ENCODE data around the gene COX4I1.

COX4I1 gene

GRCh38 chr16:85844169-85844481, 44.6 kb downstream of the COX4I1 start:
- no peak for DNase-seq

GRCh38 chr16:85844786-85845185, 45.3 kb downstream of the COX4I1 start:
- DNase-seq, result no peak

- DNase-seq, result no peak
These were observed 45.8 kb downstream of the COX4I1 start for GRCh38 chr16:85845266-85845665.

- DNase-seq, result no peak
These were observed 47.0 kb downstream of the COX4I1 start for GRCh38 chr16:85846461-85846860.

GRCh38 chr16:85847036-85847435, 47.5 kb downstream of the COX4I1 start:
- no peak for DNase-seq

- no peak for DNase-seq
These were observed 48.4 kb downstream of the COX4I1 start for GRCh38 chr16:85847681-85848601.

- no peak for DNase-seq
These were observed 49.5 kb downstream of the COX4I1 start for GRCh38 chr16:85848986-85849385.

GRCh38 chr16:85849388-85849787, 49.9 kb downstream of the COX4I1 start:
- no peak for DNase-seq

GRCh38 chr16:85850344-85850880, 50.9 kb downstream of the COX4I1 start:
- no peak for DNase-seq

GRCh38 chr16:85851034-85851785, 51.7 kb downstream of the COX4I1 start:
- no peak for DNase-seq

- no peak for DNase-seq
These were observed 54.4 kb downstream of the COX4I1 start for GRCh38 chr16:85853547-85854545.

- no peak for DNase-seq
These were observed 55.4 kb downstream of the COX4I1 start for GRCh38 chr16:85854935-85855334.

- no peak for DNase-seq
These were observed 56.6 kb downstream of the COX4I1 start for GRCh38 chr16:85856079-85856478.

- DNase-seq, result no peak
These were observed 57.1 kb downstream of the COX4I1 start for GRCh38 chr16:85856585-85856984.

Data from hematopoietic multipotent progenitor cell treated with erythropoietin and hydrocortisone succinate and interleukin-3 and kit ligand, for 8 days (in vitro differentiated cells).